Fibroblast of skin of back (primary cell): ENCODE data around the gene YY1.
A peak's percentile ranks its signal among the peaks of the same experiment; 100 is the strongest.

Experiments used
- DNase-seq: peaks from one replicate; pipeline ENCODE4 v3.0.0-alpha.2; 2013

The YY1 gene

DNA sequence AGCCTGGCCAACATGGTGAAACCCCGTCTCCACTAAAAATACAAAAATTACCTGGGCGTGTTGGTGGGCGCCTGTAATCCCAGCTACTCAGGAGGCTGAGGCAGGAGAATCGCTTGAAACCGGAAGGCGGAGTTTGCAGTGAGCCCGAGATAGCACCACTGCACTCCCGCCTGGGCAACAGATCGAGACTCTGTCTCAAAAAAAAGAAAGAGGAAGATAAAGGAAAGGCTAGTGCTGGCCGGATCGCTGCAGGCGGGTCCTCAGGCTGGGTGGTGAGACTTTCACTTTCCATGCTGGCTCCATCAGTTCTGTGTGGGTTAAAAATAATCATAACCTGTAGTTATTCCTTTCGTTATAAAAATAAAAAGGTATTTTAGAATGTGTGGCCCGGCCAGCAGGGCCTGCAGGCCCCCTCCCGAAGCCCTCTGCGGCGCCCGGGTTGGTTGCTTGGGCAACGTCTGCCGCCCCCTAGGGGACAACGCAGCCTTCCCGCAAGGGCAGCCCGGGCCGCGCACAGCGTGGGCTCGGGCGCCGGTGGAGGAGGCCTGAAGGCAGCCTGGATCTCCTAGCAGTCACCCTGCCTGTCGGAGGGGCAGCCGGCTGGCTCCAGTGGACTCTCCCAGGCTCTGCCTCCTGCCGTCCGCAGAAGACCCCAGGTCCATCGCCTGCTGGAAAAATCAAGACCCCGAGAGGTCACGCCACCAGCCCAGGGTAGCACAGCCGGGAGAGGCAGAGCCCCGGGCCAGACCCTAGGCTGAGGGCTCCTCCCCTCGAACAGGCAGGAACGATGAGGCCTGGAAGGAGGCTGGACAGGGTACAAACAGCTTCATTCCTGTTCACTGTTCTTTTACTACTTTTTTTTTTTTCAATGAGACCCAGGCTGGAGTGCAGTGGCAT lies 79.2 kb downstream of the YY1 start:
- DNase-seq: peak; percentile 51

DNA sequence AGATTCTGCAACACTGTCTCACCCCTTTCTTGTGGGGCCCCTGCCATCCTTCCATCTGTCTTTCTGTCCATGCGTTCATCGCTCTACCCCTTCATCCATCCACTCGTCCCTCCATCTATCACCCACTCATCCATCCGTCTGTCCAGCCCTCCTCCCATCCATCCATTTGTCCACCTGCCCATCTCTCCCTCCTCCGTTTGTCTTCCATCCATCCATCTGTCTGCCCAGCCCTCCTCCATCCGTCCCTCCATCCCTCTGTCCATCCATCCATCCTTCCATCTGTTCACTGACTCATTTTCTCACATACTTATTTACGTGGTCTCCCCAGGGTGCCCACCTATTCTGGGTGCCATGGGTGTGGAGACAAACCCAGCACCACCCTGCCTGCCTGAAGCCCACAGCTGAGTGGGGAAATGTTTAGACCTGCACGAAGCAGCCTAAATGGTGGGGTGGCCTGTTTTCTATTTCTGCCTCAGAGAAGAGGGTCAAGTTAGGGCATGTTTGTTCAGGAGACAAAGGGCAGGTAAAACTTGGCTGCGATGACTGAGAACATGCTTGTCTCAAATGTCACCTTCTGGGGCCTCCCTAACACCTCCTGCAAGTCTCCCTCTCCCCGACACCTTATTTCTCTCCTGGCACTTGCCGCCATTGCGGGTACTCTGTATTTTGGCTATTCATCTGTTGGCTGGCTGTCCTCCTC lies 81.4 kb downstream of the YY1 start:
- no peak for DNase-seq

DNA sequence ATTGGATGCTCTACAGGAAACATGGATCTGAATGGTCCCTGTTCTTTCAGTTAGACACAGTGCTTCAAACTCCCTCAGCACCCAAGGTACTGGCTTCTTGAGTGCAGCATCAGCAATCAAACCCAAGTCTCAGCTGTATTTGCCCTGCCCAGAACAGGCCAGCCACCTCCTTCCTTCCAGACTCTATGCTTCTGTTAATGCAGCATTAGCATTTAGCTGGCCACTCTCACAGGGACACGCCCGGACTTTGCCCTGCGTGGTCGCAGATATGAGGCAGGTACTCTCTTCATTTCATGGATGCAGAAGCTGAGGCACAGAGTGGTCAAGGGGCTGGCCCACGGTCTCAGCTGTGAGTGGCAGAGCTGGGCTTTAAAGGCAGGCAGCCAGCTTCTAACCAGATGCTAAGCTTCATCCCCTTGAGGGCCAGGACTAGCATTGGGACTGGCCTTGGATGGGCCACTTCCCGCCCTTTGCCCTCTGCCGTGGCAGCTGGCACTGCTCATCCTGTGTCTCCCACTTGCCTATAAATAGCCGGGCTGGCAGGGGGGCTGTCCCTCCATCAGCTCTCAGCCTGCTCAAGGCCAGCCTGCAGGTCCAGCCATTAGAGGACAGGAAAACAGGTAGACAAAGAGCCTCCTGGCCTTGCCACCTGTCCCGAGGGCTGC lies 82.7 kb downstream of the YY1 start:
- no peak for DNase-seq

DNA sequence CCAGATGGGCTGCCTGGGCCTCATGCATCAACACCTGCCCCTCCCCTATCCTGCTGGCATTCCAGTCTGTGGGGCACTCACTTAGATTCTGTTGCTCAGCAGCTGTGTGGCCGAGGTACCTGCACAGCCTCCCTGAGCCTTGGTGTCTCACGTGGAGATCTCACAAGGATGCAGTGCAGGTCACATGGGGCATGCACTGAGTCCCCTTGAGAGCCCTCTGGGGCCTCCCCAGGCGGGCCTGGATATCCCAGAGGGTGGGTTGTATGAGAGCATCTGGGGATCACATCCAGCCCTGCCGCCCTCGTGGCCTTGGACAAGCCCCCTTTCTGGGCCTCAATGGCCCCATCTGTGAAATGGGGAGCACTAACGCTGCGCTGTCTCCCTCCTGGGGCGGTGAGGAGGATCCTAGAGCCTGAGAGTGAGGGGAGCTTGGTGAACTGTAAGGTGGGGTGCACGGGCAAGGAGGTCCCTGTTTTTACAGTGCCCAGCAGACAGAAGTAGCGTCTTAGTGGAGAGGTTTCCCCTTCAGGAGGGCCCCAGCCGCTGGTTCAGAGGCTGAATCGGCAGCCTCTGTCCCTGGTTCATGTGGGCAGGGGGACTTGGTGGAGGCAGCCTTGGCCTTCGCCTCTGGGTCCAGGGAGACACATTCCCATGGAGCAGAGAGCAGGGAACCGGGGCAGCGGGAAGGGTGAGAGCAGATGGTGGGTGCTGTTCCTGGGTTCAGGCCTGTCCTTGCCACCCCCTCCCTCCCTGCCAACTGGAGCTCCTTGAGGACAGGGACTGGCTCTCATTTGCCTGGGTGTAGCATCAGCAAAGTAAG lies 83.4 kb downstream of the YY1 start:
- DNase-seq: no peak

DNA sequence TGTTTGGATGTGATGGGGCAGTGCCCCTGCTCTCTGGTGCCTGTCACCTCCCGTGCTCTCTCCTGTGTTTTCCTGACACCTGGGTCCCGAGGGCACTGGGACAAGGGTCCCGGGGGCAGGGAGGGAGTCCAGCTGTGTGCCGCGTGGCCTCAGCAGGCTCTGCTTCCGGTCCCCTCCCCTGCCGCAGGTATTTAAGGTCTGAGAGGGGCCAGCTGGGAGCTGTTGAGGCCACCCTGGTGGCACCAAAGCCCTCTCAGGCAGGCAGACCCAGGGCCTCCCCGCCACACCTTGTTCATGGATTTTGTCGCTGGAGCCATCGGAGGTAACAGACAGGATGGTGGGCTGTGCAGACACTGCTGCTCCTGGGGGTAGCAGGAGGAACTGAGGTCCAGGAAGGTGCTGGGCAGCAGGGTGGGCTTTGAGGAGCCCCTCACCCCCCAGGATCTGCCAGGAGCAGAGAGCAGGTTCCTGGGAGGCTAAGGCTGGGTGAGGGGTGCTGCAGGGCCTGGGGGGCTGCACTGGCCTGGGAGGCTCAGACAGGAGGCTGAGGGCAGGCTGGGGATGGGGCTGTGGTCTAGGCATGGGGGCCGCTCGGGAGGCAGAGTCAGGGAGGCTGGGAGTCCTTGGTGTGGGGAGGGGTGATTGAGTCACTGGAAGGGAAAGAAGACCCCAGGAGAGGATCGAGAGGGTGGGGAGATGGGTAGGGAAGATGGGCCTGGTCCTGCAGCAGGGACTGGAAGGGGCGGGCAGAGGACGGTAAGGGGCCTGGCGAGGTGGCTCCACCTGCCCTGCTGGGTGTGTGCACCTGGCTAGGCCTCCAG lies 84.4 kb downstream of the YY1 start, which contains the start of gene SLC25A47:
Gene SLC25A47, plus strand, starts transcription at position 219 of the 821 bp plus-strand sequence. Its CDS starts 76 bp downstream, at position 295.
- no peak for DNase-seq

DNA sequence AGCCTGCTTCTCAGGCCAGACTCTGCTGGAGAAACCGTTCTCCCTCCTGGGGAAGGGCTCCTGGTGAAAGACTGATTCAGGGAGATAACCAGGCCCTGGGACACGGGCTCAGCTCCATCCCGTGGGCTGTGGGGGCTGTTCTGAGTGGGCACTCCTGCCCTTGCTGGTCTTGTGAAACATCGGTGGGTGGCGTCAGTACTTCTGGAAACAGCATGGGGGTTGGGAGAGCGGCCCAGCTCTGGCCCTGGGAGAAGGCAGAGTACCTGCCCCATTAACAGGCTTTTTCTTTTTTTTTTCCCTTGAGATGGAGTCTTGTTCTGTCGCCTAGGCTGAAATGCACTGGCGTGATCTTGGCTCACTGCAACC lies 85.0 kb downstream of the YY1 start:
- DNase-seq: no peak

DNA sequence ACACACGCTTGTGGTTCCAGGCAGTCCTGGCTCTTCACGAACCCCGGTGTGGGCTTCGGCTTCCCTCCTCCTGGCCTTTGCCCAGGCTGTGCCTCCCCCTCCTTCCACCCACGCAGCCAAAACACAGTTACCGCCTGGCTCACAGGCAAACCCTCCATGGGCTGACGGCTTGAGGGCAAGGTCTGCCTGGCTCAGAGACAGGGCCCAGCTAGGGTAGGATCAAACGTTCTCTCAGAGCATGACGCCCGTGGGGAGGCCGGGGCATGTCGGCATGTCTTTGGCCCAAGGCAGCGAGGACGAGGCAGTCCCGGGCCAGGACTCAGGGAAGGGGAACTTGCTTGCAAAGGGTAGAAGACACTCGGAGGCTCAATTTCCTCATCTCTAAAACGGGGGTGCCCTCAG lies 86.3 kb downstream of the YY1 start:
- no peak for DNase-seq

DNA sequence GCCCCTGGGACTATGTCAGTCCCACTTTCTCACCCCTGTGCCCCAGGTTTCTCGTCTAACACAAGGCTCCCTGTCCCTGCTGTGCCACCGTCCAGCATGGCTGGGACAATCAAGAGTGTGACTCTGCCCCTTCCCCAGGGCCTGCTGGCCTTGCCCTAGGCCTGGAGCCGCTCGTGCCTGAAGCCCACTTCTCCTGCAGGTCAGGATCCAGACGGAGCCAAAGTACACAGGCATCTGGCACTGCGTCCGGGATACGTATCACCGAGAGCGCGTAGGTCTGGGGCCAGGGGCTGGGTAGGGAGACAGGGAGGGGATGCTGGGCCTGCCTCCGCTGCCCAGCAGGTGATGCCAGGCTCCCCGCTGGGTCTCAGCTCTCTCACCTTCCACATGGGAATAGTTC lies 87.0 kb downstream of the YY1 start:
- DNase-seq: no peak

DNA sequence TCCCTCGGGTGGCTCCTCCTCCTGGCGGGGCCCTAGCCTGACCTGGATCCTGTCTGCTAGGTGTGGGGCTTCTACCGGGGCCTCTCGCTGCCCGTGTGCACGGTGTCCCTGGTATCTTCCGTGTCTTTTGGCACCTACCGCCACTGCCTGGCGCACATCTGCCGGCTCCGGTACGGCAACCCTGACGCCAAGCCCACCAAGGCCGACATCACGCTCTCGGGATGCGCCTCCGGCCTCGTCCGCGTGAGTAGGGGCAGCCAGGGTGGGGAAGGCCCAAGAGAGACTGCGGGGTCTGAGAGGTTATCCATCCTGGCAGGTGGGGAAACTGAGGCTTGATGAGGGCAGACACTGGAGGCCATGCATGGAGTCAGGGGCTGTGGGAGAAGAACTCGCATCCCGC lies 88.2 kb downstream of the YY1 start:
- no peak for DNase-seq

DNA sequence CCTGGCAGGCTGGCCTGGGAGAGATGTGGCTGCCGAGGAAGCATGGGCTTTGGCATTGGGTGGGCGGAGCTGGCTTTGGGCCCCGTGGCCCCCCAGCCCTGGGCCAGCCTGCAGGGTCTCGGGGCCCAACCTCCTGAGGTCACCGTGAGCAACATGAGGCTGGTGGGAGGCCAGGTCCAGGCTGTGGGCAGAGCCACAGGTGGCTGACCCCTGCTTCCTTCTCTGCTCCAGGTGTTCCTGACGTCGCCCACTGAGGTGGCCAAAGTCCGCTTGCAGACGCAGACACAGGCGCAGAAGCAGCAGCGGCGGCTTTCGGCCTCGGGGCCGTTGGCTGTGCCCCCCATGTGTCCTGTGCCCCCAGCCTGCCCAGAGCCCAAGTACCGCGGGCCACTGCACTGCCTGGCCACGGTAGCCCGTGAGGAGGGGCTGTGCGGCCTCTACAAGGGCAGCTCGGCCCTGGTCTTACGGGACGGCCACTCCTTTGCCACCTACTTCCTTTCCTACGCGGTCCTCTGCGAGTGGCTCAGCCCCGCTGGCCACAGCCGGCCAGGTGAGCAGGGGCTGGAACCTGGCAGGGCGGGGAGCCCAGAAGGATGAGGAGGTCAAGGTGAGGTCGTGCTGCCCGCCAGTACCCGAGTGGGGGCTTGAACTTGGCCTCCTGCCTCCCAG lies 89.7 kb downstream of the YY1 start:
- no peak for DNase-seq

DNA sequence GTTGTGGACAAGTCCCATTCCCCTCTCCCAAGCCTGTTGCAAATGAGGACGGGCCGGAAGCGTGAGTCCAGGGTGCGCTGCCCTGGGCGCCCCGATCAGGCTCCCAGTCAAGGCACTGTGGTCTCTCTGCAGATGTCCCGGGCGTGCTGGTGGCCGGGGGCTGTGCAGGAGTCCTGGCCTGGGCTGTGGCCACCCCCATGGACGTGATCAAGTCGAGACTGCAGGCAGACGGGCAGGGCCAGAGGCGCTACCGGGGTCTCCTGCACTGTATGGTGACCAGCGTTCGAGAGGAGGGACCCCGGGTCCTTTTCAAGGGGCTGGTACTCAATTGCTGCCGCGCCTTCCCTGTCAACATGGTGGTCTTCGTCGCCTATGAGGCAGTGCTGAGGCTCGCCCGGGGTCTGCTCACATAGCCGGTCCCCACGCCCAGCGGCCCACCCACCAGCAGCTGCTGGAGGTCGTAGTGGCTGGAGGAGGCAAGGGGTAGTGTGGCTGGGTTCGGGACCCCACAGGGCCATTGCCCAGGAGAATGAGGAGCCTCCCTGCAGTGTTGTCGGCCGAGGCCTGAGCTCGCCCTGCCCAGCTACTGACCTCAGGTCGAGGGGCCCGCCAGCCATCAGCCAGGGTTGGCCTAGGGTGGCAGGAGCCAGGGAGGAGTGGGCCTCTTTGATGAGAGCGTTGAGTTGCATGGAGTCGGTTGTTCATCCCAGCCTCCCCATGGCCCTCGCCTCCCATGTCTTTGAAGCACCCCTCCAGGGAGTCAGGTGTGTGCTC lies 90.5 kb downstream of the YY1 start:
- DNase-seq: no peak

DNA sequence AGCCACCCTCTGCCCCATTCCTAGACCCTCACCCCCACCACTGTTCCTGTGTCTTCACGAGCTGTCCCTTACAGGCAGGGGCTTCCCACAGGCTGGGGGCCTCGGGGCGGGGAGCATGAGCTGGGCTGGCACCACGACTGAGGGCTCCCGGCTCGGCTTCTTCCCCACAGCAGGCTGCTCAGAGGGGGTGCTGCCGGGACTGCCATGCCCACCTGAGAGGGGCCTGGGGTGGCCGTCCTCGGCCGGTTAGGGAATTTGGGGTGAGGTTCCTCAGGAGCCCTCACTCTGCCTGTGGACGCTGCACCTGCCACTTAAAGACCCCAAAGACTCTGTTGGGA lies 91.0 kb downstream of the YY1 start:
- DNase-seq: no peak

DNA sequence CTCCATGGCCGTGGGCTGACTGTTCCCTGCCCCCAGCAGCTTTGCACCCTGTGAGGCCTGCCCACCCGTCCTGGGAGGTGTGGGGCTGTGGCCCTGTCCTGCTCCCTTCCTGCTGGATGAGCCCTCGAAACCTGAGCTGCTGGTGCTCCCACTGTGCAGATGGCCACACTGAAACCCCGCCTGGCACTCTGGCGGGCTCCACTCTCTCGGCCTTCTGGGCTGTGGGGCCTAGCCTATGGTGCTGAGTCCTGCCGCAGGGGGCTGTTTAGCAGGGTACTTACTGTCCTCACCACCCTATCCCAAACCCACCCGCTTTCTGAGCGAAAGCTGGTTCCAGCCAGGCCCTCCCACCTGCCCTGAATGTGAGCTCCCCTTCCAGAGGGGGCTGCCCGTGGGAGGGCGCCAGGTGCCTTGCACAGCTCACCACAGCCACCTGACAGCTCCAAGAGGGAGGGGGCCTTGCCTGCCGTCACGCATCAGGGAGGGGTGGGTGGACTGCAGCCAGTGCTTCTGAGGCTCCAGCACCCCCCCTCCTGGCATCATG lies 91.5 kb downstream of the YY1 start:
- DNase-seq: no peak

DNA sequence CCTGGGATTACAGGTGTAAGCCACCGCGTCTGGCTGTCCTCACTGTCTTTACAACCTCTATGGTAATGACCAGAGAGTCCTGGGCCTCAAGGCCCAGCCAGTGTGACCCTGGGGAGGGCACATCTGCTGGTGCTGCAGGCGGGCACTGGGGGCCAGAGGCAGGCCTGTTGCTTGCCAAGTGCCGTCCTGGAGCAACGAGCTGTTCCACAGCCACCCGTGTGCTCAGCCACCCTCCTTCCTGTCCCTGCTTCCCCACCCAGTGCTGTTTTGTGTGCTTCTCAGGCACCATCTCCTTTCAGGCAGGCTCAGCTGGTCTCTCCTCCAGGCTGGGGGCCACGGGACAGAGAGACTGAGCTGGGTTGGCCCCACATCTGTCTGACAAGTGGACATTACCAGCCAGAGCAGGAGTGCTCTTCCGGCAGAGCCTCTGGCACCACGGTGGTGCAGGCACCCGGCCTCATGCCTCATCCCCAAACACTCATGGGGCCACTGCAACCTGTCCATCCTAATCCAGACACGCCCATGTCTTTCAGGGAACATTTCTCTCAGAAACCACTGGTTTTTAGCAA lies 93.2 kb downstream of the YY1 start:
- DNase-seq: no peak
